Stomach (tissue), 9 donors: ENCODE results near the gene EWSR1. TPM values are rescaled to one million over a fixed set of nuclear protein-coding genes. Genes with fewer than 3 reads are reported as not detected.
"Not testable (repeated sequence)": the region's sequence is repeated elsewhere in the genome, so short reads cannot be mapped to it uniquely, and the experiment has no call there.

ENCODE experiments used
- DNase-seq, 2 donors: peaks; one replicate each; pipeline versions ENCODE4 v3.0.0 to v3.0.0-alpha.2; 2013 to 2019
- H3K27ac ChIP-seq, 5 donors: fragments of 200-600 bp in 4 of 5; sonication (generic) in 4 of 5; one replicate each; pipeline ENCODE4 v1.5.1; 2013 to 2019; ENCODE audit warnings: mild to moderate bottlenecking in 1 of 5, moderate library complexity in 1 of 5
- H3K27me3 ChIP-seq, 3 donors: fragments of 200-600 bp; sonication (generic); one replicate each; pipeline ENCODE4 v1.5.1; 2017 to 2019; ENCODE audit warnings: mixed run types in 1 of 3
- H3K36me3 ChIP-seq, 4 donors: fragments of 200-600 bp; sonication (generic); 1 replicate in 3 of 4; 2 replicates in 1 of 4; pipeline ENCODE4 v1.5.1; 2016 to 2019
- H3K4me1 ChIP-seq, 4 donors: fragments of 200-600 bp; sonication (generic); one replicate each; pipeline ENCODE4 v1.5.1; 2016 to 2019
- H3K4me3 ChIP-seq, 4 donors: fragments of 200-600 bp; sonication (generic) in 3 of 4; one replicate each; pipeline ENCODE4 v1.5.1; 2016 to 2019; ENCODE audit warnings: mild to moderate bottlenecking in 1 of 4
- H3K9me3 ChIP-seq, 4 donors: fragments of 200-600 bp; sonication (generic); one replicate each; pipeline ENCODE4 v1.5.1; 2016 to 2019
- EP300 ChIP-seq: sonication (generic); formaldehyde crosslinking; IDR thresholded peaks from one replicate; pipeline ENCODE4 v1.6.1; 2017; ENCODE audit warnings: antibody characterized with exemption
- POLR2A ChIP-seq, 4 donors: fragments of 450-650 bp; IDR thresholded peaks; one replicate each; pipeline ENCODE4 v1.6.1; 2016; ENCODE audit warnings: antibody characterized with exemption in 4 of 4, control low read depth in 2 of 4, mild to moderate bottlenecking in 1 of 4, moderate library complexity in 1 of 4
- POLR2AphosphoS5 ChIP-seq, 3 donors: sonication (generic); formaldehyde crosslinking; IDR thresholded peaks; one replicate each; pipeline ENCODE4 v1.6.1; 2016; ENCODE audit warnings: antibody characterized with exemption in 3 of 3
- WGBS, 5 donors: extraction: QIAGEN DNeasy Blood & Tissue Kit in 3 of 5; methylation state at CpG; one replicate each; pipeline versions ENCODE4 v1.1.5 to v1.1.7; 2013 to 2018; 5-methylcytosine and 5-hydroxymethylcytosine counted together
- intact Hi-C: fragments of 100-400 bp; cut with DNase I; formaldehyde crosslinking; loops from one replicate; pipeline ENCODE4 v1.15.1; 2023; ENCODE audit warnings: low total_unique reads
- polyA plus RNA-seq, 3 donors: library from polyadenylated mRNA; stranded (reverse); fragments of 200-250 nt; gene quantifications; one replicate each; pipeline ENCODE4 v1.2.3, GENCODE V29; 2013
- total RNA-seq, 5 donors: library from RNA; depleted of rRNA; stranded (reverse); fragments of >200 nt; gene quantifications; one replicate each; pipeline versions ENCODE4 v1.1.0 to v1.2.3, GENCODE V29; 2014 to 2016
- TF ChIP-seq, protein P1 (sequence below), 7 experiments: fragments of 450-650 bp in 4 of 7; fragments of 200-600 bp in 3 of 7; sonication (generic) in 3 of 7; IDR thresholded peaks; one replicate each; pipeline ENCODE4 v1.5.1; 2016 to 2019; ENCODE audit warnings: antibody characterized with exemption in 7 of 7, control low read depth in 2 of 7, mild to moderate bottlenecking in 1 of 7
- donor health status: healthy with polysubstance abuse.
- donor health status: Bipolar disorder and iron deficiency.
- donor health status: healthy.

The EWSR1 gene
- total and polyA plus RNA-seq, 8 donors: 97.7 to 376 (median 161) TPM

DNA sequence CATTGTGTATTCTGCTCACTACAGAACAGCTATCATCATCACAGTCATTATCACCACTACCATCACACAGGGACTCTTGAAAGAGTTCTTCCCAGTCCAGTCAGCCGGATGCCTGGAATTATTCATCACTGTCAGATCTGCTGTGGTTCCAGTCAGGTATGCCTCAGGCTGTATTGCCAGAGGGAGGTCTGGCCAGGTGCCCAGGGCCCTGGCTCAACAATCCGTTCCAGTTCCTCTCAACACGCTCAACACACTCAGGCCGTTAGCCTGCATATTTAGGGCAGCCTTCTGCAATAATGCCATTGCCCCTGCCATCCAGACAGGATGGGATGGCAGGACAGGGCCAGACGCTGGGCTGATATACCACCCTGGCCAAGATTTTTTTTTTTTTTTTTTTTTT, 76.1 kb downstream of the EWSR1 start:
- peak; percentile 79 to 88 for DNase-seq
- Histone ChIP-seq H3K36me3 (peaks cover 72 to 98% (median 96%) of the 10 kb centered on the region in 4 donors), H3K4me3 (no peak overlapping the region), H3K9me3 (no peaks in the 10 kb centered on the region), H3K27me3 (no peaks in the 10 kb centered on the region), H3K27ac (peak overlapping the region in 2 of 5 donors; percentile 56 to 68), H3K4me1 (peaks cover 5 to 61% (median 31%) of the 10 kb centered on the region in 4 donors)
- 24 to 46% (median 29%) methylated on average over 5 of the region's 5 CpGs for WGBS, 5 donors
- intact Hi-C loops: no loop called here
- TF ChIP-seq POLR2A (IDR thresholded peaks at IDR 0.05): no peak
- peak in 1 of 3 donors; percentile 78 for TF ChIP-seq POLR2AphosphoS5 (IDR thresholded peaks at IDR 0.05)

DNA sequence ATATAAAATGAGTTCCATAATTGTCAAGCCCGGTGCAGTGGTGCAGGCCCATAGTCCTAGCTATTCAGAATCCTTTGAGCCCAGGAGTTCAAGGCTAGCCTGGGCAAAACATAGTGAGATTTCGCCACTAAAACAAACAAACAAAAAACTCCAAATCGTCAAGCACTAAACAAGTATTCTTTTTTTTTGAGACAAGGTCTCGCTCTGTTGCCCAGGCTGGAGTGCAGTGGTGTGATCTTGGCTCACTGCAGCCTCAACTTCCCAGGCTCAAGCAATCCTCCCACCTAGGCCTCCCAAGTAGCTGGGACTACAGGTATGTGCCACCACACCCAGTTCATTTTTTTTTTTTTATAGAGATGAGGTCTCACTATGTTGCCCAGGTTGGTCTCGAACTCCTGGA, 76.8 kb downstream of the EWSR1 start:
- 82 to 93% (median 88%) methylated on average over 5 of the region's 5 CpGs for WGBS, 5 donors

DNA sequence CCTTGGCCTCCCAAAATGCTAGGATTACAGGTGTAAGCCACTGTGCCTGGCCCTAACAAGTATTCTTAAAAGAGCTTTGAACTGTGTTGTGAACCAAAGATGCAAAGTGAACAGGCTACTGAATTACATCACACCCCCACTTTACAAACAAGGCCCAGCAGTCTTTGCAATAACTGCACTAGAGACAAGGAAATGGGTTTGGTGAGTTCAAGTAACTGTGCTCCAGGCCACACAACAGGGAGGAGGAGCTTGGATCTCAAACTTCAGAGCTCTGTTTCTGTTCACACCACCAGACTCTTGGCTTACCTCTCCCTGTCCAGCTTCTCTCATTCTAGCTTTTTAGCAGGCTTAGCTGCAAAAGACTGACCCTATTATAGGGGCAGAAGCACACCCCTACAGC, 77.9 kb downstream of the EWSR1 start:
- peak in 1 of 2 donors; percentile 42 for DNase-seq
- Histone ChIP-seq H3K27me3 (no peaks in the 10 kb centered on the region), H3K4me3 (no peak overlapping the region), H3K36me3 (peaks cover 70 to 98% (median 96%) of the 10 kb centered on the region in 4 donors), H3K27ac (peak overlapping the region in 1 of 5 donors; percentile 29), H3K9me3 (no peaks in the 10 kb centered on the region), H3K4me1 (peaks cover 5 to 61% (median 31%) of the 10 kb centered on the region in 4 donors)
- intact Hi-C loops: no loop called here
- TF ChIP-seq, protein P1, sequence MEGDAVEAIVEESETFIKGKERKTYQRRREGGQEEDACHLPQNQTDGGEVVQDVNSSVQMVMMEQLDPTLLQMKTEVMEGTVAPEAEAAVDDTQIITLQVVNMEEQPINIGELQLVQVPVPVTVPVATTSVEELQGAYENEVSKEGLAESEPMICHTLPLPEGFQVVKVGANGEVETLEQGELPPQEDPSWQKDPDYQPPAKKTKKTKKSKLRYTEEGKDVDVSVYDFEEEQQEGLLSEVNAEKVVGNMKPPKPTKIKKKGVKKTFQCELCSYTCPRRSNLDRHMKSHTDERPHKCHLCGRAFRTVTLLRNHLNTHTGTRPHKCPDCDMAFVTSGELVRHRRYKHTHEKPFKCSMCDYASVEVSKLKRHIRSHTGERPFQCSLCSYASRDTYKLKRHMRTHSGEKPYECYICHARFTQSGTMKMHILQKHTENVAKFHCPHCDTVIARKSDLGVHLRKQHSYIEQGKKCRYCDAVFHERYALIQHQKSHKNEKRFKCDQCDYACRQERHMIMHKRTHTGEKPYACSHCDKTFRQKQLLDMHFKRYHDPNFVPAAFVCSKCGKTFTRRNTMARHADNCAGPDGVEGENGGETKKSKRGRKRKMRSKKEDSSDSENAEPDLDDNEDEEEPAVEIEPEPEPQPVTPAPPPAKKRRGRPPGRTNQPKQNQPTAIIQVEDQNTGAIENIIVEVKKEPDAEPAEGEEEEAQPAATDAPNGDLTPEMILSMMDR (IDR thresholded peaks at IDR 0.05): no peak
- TF ChIP-seq POLR2A (IDR thresholded peaks at IDR 0.05) (no peak), EP300 (no peak), POLR2AphosphoS5 (IDR thresholded peaks at IDR 0.05) (no peak)

More for the DNA sequence above, 76.8 kb downstream of the EWSR1 start:
- H3K36me3 ChIP-seq: peaks cover 70 to 98% (median 96%) of the 10 kb centered on the region in 4 donors
- intact Hi-C loops, H3K4me3 ChIP-seq, H3K9me3 ChIP-seq, DNase-seq, H3K27me3 ChIP-seq: not testable (repeated sequence)
- H3K4me1 ChIP-seq: peaks cover 5 to 61% (median 31%) of the 10 kb centered on the region in 4 donors
- peak overlapping the region in 2 of 5 donors; percentile 56 to 68 for H3K27ac ChIP-seq

DNA sequence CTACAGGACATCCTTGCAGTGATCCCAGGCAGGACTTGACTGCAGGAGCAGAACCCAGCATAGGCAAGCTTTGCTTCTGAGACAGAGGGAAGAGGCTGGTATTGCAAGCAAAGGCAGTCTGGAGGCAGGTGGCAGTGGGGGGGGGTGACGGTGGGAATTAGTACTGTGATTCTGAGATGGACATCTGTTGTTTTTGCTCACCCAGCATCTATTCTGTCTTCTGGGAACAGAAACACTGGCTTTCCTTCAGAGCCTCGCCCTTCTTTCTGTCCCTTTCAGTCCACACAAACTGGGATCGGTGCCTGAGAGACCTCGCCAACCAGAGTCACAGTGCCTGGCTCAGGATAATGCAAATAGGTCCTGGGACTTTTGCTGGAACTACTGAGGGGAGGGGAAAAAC, 78.6 kb downstream of the EWSR1 start:
- intact Hi-C loops: no loop called here
- TF ChIP-seq POLR2AphosphoS5 (IDR thresholded peaks at IDR 0.05) (no peak), POLR2A (IDR thresholded peaks at IDR 0.05) (no peak), EP300 (no peak)
- TF ChIP-seq, protein P1 (IDR thresholded peaks at IDR 0.05): no peak
- Histone ChIP-seq H3K36me3 (peaks cover 69 to 98% (median 96%) of the 10 kb centered on the region in 4 donors), H3K4me3 (no peak overlapping the region), H3K4me1 (peaks cover 5 to 61% (median 31%) of the 10 kb centered on the region in 4 donors), H3K9me3 (no peaks in the 10 kb centered on the region), H3K27me3 (no peaks in the 10 kb centered on the region), H3K27ac (peak overlapping the region in 1 of 5 donors; percentile 29)
- peak; percentile 4 to 70 for DNase-seq
- 35 to 66% (median 41%) methylated on average over 4 of the region's 4 CpGs for WGBS, 5 donors

DNA sequence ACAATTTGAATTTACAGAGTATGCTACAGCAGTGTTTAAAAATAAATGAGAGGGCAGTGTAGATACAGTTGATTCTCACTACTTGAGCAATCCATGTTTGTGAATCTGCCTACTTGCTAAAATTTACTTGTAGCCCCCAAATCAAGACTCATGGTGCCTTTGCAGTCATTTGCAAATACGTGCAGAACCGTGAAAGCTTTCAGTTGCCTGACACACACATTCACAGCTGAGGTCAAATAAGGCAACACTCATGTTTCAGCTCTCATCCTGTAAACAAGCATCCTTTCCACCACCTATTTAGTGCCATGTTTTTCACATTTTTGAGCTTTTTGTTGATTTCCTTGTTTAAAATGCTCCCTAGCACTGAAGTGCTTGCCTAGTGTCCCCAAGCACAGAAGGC, 80.0 kb downstream of the EWSR1 start:
- no peak overlapping the region for H3K4me3 ChIP-seq

More for the DNA sequence above, 80.0 kb downstream of the EWSR1 start:
- WGBS, 5 donors: 76 to 83% (median 79%) methylated on average over 2 of the region's 2 CpGs
- H3K27ac ChIP-seq: no peak overlapping the region
- H3K27me3 ChIP-seq: no peaks in the 10 kb centered on the region
- no peak for DNase-seq
- intact Hi-C loops: no loop called here
- H3K9me3 ChIP-seq: no peaks in the 10 kb centered on the region
- H3K36me3 ChIP-seq: peaks cover 73 to 98% (median 96%) of the 10 kb centered on the region in 4 donors
- TF ChIP-seq, protein P1 (IDR thresholded peaks at IDR 0.05): no peak
- TF ChIP-seq EP300: no peak
- TF ChIP-seq POLR2A (IDR thresholded peaks at IDR 0.05): no peak
- no peak for TF ChIP-seq POLR2AphosphoS5 (IDR thresholded peaks at IDR 0.05)
- H3K4me1 ChIP-seq: peaks cover 2 to 48% (median 24%) of the 10 kb centered on the region in 4 donors
